ENCODE data around the gene KIRREL3.

Gene KIRREL3

GRCh38 chr11:126456089-126456488 is 544.5 kb downstream of the KIRREL3 start:
- H3K4me3 ChIP-seq: no peak overlapping the region
- no peak for DNase-seq (ENCODE audit: low read depth, low spot score)
- no peak for TF ChIP-seq POLR2AphosphoS5 (IDR thresholded peaks at IDR 0.05; ENCODE audit: borderline replicate concordance, low read depth, low read length)
- TF ChIP-seq EZH2 (IDR thresholded peaks at IDR 0.05): no peak
- no peak for TF ChIP-seq FOXP2 (optimal IDR thresholded peaks at IDR 0.05; ENCODE audit: control extremely low read depth, extremely low read length, insufficient read depth)
- H3K9ac ChIP-seq (ENCODE audit: insufficient read length): no peak overlapping the region
- no peak overlapping the region for H3K27ac ChIP-seq
- H3K36me3 ChIP-seq (ENCODE audit: insufficient read depth, low read length): no peaks in the 10 kb centered on the region
- no peaks in the 10 kb centered on the region for H3K9me3 ChIP-seq (ENCODE audit: low read depth, low read length)

- Histone ChIP-seq H3K4me3 (no peak overlapping the region), H3K9me3 (ENCODE audit: low read depth, low read length) (no peaks in the 10 kb centered on the region), H3K36me3 (ENCODE audit: insufficient read depth, low read length) (no peaks in the 10 kb centered on the region), H3K9ac (ENCODE audit: insufficient read length) (no peak overlapping the region), H3K27ac (no peak overlapping the region)
- TF ChIP-seq EZH2 (IDR thresholded peaks at IDR 0.05) (no peak), POLR2AphosphoS5 (IDR thresholded peaks at IDR 0.05; ENCODE audit: borderline replicate concordance, low read depth, low read length) (no peak), FOXP2 (optimal IDR thresholded peaks at IDR 0.05; ENCODE audit: control extremely low read depth, extremely low read length, insufficient read depth) (no peak)
- DNase-seq (ENCODE audit: low read depth, low spot score): no peak
Measured at GRCh38 chr11:126452241-126453101, 548.1 kb downstream of the KIRREL3 start.

- H3K9ac ChIP-seq (ENCODE audit: insufficient read length): no peak overlapping the region
- no peak for DNase-seq (ENCODE audit: low read depth, low spot score)
- H3K9me3 ChIP-seq (ENCODE audit: low read depth, low read length): no peaks in the 10 kb centered on the region
- H3K4me3 ChIP-seq: no peak overlapping the region
- H3K36me3 ChIP-seq (ENCODE audit: insufficient read depth, low read length): no peaks in the 10 kb centered on the region
- TF ChIP-seq FOXP2 (optimal IDR thresholded peaks at IDR 0.05; ENCODE audit: control extremely low read depth, extremely low read length, insufficient read depth): no peak
- TF ChIP-seq POLR2AphosphoS5 (IDR thresholded peaks at IDR 0.05; ENCODE audit: borderline replicate concordance, low read depth, low read length): no peak
- no peak for TF ChIP-seq EZH2 (IDR thresholded peaks at IDR 0.05)
- H3K27ac ChIP-seq: no peak overlapping the region
Measured at GRCh38 chr11:126451211-126451802, 549.3 kb downstream of the KIRREL3 start.

GRCh38 chr11:126450806-126451205 is 549.8 kb downstream of the KIRREL3 start:
- Histone ChIP-seq H3K36me3 (ENCODE audit: insufficient read depth, low read length) (no peaks in the 10 kb centered on the region), H3K9ac (ENCODE audit: insufficient read length) (no peak overlapping the region), H3K4me3 (no peak overlapping the region), H3K9me3 (ENCODE audit: low read depth, low read length) (no peaks in the 10 kb centered on the region), H3K27ac (no peak overlapping the region)
- TF ChIP-seq EZH2 (IDR thresholded peaks at IDR 0.05) (no peak), FOXP2 (optimal IDR thresholded peaks at IDR 0.05; ENCODE audit: control extremely low read depth, extremely low read length, insufficient read depth) (no peak), POLR2AphosphoS5 (IDR thresholded peaks at IDR 0.05; ENCODE audit: borderline replicate concordance, low read depth, low read length) (no peak)
- DNase-seq (ENCODE audit: low read depth, low spot score): no peak

GRCh38 chr11:126450198-126450597 is 550.4 kb downstream of the KIRREL3 start:
- no peak overlapping the region for H3K27ac ChIP-seq
- H3K4me3 ChIP-seq: no peak overlapping the region
- H3K36me3 ChIP-seq (ENCODE audit: insufficient read depth, low read length): no peaks in the 10 kb centered on the region
- TF ChIP-seq FOXP2 (optimal IDR thresholded peaks at IDR 0.05; ENCODE audit: control extremely low read depth, extremely low read length, insufficient read depth) (no peak), POLR2AphosphoS5 (IDR thresholded peaks at IDR 0.05; ENCODE audit: borderline replicate concordance, low read depth, low read length) (no peak), EZH2 (IDR thresholded peaks at IDR 0.05) (no peak)
- H3K9ac ChIP-seq (ENCODE audit: insufficient read length): no peak overlapping the region
- no peaks in the 10 kb centered on the region for H3K9me3 ChIP-seq (ENCODE audit: low read depth, low read length)
- DNase-seq (ENCODE audit: low read depth, low spot score): no peak

DNA sequence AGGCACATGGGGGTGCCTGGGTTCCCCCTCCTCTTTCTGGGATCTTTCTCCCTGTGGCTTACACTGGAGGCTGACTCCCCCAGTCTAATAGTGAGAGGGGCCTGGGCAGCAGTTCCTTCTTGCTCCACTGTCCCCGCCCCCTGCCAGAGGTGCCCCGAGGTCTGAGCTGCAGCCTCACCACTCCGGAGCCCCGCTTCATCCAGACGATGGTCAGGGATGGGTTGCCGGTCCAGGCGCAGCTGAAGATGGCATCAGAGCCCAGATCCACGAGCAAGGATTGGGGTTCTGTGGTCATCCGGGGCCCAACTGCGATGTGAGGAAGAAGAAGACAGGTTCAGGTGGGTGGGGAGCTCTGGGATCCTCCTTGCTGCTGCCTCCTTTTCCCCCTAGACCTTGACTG is 554.0 kb downstream of the KIRREL3 start:
- DNase-seq (ENCODE audit: low read depth, low spot score): no peak
- Histone ChIP-seq H3K9me3 (ENCODE audit: low read depth, low read length) (no peaks in the 10 kb centered on the region), H3K4me3 (no peak overlapping the region), H3K36me3 (ENCODE audit: insufficient read depth, low read length) (no peaks in the 10 kb centered on the region), H3K27ac (no peak overlapping the region), H3K9ac (ENCODE audit: insufficient read length) (no peak overlapping the region)
- no peak for TF ChIP-seq POLR2AphosphoS5 (IDR thresholded peaks at IDR 0.05; ENCODE audit: borderline replicate concordance, low read depth, low read length)
- TF ChIP-seq EZH2 (IDR thresholded peaks at IDR 0.05): no peak
- no peak for TF ChIP-seq FOXP2 (optimal IDR thresholded peaks at IDR 0.05; ENCODE audit: control extremely low read depth, extremely low read length, insufficient read depth)

DNA sequence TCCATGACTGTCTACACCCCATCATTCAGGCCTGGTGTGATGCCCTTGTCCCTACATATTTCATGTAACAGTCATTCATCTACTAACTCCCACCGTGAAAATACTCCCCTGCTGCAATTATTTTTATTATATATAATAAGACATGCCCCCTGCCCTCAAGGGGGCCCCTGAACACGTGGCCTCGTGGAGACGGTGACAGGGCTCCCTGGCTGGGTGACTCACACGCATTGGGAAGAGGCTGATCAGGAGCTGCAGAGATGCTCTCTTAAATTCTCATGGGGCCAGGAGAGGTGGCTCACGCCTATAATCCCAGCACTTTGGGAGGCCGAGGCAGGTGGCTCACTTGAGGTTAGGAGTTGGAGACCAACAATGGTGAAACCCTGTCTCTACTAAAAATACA is 556.5 kb downstream of the KIRREL3 start:
- no peak overlapping the region for H3K9ac ChIP-seq (ENCODE audit: insufficient read length)
- TF ChIP-seq FOXP2 (optimal IDR thresholded peaks at IDR 0.05; ENCODE audit: control extremely low read depth, extremely low read length, insufficient read depth) (no peak), EZH2 (IDR thresholded peaks at IDR 0.05) (no peak), POLR2AphosphoS5 (IDR thresholded peaks at IDR 0.05; ENCODE audit: borderline replicate concordance, low read depth, low read length) (no peak)
- DNase-seq (ENCODE audit: low read depth, low spot score): no peak
- no peak overlapping the region for H3K27ac ChIP-seq
- H3K36me3 ChIP-seq (ENCODE audit: insufficient read depth, low read length): no peaks in the 10 kb centered on the region
- H3K4me3 ChIP-seq: no peak overlapping the region
- H3K9me3 ChIP-seq (ENCODE audit: low read depth, low read length): no peaks in the 10 kb centered on the region

DNA sequence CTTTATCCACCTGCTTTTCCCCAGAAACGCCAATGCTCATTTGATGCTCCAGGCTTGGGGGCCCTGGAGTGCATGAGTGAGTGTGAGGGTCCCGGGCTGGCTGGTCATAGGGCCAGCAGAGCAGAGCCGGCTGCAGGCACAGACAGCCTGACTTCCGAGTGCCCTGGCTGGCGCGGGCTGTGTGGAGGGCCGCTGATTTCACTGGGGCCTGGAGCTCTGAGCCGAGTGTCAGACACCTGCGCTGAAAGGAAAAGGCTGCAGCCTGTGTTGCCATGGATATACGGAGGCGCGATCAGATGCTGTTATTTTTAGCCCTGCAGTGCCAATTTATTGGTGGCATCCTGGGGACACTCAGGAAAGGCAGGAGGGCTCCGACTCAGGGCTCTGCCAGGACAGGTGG is 557.5 kb downstream of the KIRREL3 start:
- no peak overlapping the region for H3K9ac ChIP-seq (ENCODE audit: insufficient read length)
- no peak for DNase-seq (ENCODE audit: low read depth, low spot score)
- H3K27ac ChIP-seq: no peak overlapping the region
- TF ChIP-seq FOXP2 (optimal IDR thresholded peaks at IDR 0.05; ENCODE audit: control extremely low read depth, extremely low read length, insufficient read depth) (no peak), EZH2 (IDR thresholded peaks at IDR 0.05) (no peak)
- no peaks in the 10 kb centered on the region for H3K9me3 ChIP-seq (ENCODE audit: low read depth, low read length)
- H3K4me3 ChIP-seq: no peak overlapping the region
- no peaks in the 10 kb centered on the region for H3K36me3 ChIP-seq (ENCODE audit: insufficient read depth, low read length)

All from SK-N-MC (cell line).